Activated naive CD4-positive, alpha-beta T cell treated with anti-CD3 and anti-CD28 coated beads, Interleukin-2, amount 50 U/mL, for 16 hours (primary cell): ENCODE data around the gene ANO2.
A peak's percentile ranks its signal among the peaks of the same experiment; 100 is the strongest.

Experiments
- DNase-seq: peaks from one replicate; pipeline ENCODE4 v3.0.0-alpha.2; 2020

ANO2 gene

GRCh38 chr12:5945071-5946008, at the start of gene ANO2:
Gene ANO2 (minus strand): TSS chr12:5945259. CDS start chr12:5945217, 42 bp downstream.
- no peak for DNase-seq

DNA sequence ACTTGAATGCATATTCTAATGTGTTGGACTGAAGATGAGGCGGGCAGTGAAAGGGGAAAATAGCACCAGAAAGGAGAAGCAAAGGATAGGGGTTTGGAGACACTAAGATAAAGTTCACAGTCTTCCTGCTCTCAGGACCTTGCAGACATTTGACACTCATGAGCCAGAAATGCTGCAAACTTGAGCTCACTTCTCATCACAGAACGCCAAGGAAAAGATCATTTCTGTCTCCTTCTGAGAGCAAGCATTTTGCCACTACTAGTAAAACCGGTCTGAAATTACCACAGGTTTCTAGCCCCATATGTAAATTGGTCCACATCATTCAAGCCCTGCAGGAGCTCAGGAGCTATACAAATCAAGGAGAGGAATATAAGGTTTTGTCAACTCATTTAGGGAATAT, 44.6 kb upstream of the ANO2 start:
- no peak for DNase-seq

DNA sequence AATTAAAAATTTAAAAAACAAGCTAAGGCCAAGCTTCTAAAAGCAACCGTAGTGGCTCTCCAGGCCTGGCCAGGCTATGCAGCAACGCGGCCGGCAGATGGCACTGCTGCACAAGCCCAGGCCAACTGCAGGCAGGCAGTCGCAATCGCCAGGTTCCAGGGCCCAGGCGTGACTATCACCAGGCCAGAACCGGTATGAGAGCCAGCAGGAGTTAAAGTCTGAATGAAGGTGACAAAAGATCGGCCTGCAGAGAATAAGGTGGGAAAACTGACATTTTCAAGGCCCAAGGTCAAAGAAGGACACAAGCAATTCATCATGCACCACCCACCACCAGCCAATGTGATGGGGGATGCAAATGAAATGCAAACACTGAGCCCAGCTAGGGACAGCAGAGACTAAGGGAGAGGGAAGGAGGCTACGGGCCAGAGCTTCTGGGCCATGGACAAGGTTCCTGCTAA, 43.6 kb upstream of the ANO2 start:
- DNase-seq, result peak; percentile 78

DNA sequence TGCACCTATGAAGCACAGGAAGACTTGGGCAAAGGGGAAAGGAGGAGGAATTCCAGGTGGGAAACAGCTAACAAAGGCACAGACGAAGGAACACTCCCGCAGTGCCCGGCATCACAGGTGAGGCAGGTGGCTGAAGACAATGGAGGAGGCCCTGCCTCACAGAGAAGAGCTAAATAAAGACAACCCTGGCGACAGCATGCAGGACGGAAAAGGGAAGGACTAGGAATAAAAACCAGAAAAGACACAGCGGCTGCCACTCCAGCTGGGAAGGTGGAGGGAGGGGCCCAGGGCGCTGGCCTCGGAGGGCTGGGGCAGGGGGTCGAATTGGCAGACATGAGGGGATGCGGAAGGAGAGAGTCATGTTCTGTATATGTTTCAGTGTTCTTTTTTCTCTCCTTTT, 43.0 kb upstream of the ANO2 start:
- DNase-seq, result no peak

DNA sequence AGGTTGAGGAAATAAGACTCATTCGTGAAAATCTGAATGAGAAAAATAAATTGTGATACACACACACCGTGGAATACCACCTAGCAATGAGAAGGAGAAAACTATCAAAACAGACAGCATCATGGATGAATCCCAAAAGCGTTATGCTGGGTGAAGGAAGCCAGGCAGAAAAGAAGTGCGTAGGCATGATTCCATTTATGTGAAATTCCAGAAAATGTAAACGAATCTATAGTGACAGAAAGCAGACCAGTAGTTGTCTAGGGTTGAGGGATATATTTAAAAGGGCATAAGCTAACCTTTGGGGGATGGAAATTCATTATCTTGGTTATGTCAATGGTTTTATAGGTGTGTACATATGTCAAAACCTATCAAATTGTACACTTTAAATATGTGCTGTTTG, 42.5 kb upstream of the ANO2 start:
- DNase-seq, result no peak

GRCh38 chr12:5985471-5985870, 40.4 kb upstream of the ANO2 start:
- DNase-seq, result no peak

- DNase-seq, result no peak
Measured at GRCh38 chr12:5984873-5985272, 39.8 kb upstream of the ANO2 start.

GRCh38 chr12:5982106-5982505, 37.0 kb upstream of the ANO2 start:
- no peak for DNase-seq

DNA sequence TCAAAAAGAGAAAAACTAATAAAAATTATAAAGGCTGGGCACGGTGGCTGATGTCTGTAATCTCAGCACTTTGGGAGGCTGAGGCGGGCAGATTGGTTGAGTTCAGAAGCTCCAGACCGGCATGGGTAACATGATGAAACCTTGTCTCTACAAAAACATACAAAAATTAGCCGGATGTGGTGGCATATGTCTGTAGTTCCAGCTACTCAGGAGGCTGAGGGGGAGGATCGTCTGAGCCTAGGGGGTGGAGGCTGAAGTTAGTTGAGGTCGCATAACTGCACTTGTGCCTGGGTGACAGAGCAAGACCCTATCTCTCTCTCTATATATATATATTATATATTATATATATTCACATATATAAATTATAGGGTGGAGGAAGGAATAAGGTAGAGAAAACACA, 32.5 kb upstream of the ANO2 start:
- no peak for DNase-seq

DNA sequence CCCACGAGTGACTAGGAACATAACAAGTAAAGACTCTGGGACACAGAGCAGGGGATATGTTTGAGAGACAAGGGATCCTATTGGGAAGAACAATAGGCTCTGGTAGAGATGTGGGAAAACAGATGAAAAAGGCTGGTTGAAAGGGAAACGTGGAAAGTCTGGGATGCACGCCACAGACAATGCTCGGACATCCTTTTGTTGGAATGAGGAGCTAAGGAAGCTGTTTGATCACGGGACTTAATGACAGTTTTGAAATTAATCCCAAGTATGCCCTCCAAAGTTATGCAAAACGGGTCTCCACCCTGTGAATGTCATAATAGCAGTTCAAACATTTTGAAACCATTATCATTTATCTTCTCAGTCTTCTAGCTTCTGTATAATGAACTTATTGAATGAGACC, 31.7 kb upstream of the ANO2 start:
- DNase-seq, result no peak

DNA sequence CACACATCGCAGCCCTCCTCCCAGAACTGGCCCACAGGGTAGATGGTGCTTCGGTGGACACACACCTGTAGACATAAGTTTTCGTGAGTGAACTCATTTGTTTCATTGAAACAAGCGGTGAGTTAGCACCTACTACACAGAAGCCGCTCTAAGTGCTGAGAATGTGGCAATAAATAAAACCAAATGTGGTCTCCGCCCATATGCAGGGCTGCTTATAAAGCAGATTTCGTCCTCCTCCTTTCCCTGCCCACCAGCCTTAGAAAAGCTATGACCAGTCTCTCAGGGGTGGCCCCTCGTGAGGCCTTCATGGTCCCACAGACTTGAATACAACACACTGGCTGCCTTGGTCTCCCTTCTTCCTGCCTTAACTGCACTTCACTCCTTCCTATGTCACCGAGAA, 31.1 kb upstream of the ANO2 start:
- DNase-seq, result no peak

- no peak for DNase-seq
Measured at GRCh38 chr12:5973461-5974115, 28.5 kb upstream of the ANO2 start.

DNA sequence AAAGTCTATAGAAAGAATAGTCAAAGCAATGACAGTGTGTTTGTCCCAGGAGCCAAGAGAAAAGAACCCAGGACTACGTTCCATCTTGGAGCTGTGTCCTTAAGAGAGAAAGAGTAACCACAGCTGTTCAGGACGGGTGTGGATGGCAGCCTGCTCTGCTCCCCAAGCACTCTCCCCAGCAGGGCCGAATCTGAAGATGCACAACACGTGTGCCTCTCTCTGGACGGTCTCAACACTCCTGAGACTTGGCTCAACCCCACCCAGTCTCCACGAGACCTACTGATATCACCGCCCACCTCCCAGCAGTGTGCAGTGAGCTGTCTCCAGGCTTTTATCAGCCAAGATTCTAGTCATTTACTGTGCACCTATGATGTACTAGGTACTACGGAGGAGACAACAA, 27.3 kb upstream of the ANO2 start:
- no peak for DNase-seq

DNA sequence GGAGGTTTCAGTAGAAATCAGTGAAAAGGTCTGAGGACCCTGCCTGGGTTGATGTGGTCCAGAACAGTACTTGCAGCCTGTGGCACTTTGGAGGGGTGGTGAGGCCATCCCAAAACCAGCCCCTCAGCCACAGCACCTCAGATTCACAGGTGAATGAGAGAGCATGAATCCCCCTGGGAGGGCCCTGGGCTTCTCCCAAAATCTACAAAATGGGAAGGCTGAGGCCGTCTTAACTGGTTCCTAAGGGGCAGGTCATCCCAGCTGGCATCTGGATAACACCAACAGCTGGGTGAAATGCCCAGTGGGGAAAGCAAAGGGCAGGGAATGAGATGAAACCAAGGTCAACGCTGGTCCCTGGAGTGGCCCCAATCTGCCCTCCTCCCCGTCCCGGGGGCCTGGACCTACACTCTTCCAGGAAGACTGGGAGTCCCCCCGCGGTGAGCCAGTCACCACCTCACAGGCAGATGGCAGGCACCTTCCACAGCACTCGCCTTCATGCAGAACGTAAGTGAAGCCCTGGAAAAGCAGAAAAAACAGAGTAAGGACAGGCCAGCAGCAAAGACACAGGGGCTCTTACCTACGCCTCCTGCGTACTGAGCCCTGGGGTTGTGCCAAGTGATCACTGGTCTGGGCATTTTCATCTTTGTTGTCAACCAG, 26.3 kb upstream of the ANO2 start:
- DNase-seq, result no peak

DNA sequence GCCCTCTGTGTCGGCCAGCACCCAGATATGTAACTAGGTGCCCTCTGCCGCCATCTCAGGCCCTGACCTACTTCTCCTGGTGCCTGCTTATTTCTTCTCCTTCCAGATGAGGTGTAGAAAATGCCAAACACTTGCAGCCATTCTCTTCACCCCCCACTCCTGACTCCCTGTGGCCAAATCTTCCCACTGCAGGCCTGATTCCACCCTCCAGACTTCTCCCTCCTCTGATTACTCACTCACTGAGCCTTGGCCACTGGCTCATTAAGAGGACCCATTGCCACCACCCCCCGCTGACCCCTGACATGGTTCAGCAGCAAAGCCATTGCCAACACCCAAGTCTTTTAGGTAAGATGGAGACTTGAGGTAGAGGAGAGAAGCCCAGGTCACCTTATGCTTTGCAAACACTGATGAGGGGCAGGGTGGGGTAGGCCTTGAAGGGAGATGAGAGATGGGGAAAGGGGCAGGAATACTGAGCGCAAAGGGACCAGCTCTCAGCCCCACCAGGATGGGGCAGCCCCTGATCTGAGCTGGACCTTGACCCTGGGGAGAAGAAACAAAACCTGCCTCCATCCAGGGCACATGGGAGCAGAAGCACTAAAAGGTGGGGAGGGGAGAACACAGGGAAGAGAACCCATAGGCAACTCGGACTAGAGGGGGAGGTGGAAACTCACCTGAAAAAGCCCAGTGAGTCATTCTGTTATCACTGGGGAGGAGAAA, 25.1 kb upstream of the ANO2 start:
- DNase-seq, result no peak

- DNase-seq, result no peak
Measured at GRCh38 chr12:5969156-5969973, 24.3 kb upstream of the ANO2 start.

DNA sequence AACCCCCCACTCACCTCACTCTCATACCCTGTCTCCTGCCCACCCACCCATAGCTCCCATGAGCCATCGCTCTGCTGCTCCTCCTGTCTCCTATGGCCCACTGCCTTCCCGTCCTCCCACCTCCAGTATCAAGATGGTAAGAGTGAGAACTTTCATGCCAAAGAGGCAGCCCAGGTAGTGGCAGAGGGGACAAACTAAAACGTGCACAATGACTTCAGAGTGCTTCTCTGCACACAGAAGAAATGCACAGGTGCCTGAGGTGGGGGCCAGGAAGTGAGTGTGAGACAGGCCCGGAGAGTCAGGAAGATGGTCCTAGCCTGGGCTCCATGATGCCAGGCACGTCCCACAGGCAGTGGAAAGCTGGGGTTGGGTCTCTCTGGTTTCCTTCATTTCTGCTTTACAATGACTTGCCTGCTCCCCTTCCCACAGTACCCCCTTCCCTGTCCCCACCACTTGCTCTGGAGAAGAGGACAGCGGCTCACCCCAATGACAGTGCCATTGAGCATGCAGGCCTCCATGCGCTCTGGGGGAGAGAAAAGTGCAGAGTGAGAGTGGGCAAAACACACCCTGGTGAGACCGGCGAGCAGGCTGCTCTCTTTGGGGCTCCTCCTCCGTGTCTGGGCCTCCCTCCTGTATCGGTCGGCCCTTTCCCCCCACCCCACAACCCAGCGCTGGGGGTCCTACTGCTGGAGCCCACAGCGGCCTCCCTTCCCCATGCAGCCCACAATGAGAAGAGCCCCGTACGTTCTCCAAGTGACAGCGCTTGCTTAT, 22.8 kb upstream of the ANO2 start:
- no peak for DNase-seq

GRCh38 chr12:5966486-5967095, 21.5 kb upstream of the ANO2 start:
- no peak for DNase-seq

- peak; percentile 48 for DNase-seq
Measured at GRCh38 chr12:5965950-5966383, 20.9 kb upstream of the ANO2 start.
